Measurements from ENCODE around the gene PDIA6. TPM values are rescaled to one million over a fixed set of nuclear protein-coding genes. Genes with fewer than 3 reads are reported as not detected.

The PDIA6 gene
- total RNA-seq, 4 donors from 2014 or later: 86.9 to 146 (median 114) TPM

- ATAC-seq (ENCODE audit: low FRiP score) (no peak), DNase-seq (ENCODE audit: low spot score) (no peak)
- TF ChIP-seq CTCF (IDR thresholded peaks at IDR 0.05): no peak
Observed at GRCh38 chr2:10779776-10780490, 32.7 kb downstream of the PDIA6 start.

- no peak for TF ChIP-seq CTCF (IDR thresholded peaks at IDR 0.05)
- no peak for DNase-seq (ENCODE audit: low spot score)
- no peak for ATAC-seq (ENCODE audit: low FRiP score)
Observed at GRCh38 chr2:10778724-10779115, 33.9 kb downstream of the PDIA6 start.

- DNase-seq (ENCODE audit: low spot score): peak; percentile 8
- no peak for ATAC-seq (ENCODE audit: low FRiP score)
- no peak for TF ChIP-seq CTCF (IDR thresholded peaks at IDR 0.05)
Observed at GRCh38 chr2:10777842-10778723, 34.5 kb downstream of the PDIA6 start.

GRCh38 chr2:10777111-10777841, 35.3 kb downstream of the PDIA6 start:
- ATAC-seq (ENCODE audit: low FRiP score): no peak
- no peak for TF ChIP-seq CTCF (IDR thresholded peaks at IDR 0.05)
- DNase-seq (ENCODE audit: low spot score): peak; percentile 12

- no peak for DNase-seq (ENCODE audit: low spot score)
- ATAC-seq (ENCODE audit: low FRiP score): no peak
- TF ChIP-seq CTCF (IDR thresholded peaks at IDR 0.05): no peak
Observed at GRCh38 chr2:10776231-10776977, 36.2 kb downstream of the PDIA6 start.

GRCh38 chr2:10775831-10776230, 36.8 kb downstream of the PDIA6 start:
- no peak for TF ChIP-seq CTCF (IDR thresholded peaks at IDR 0.05)
- ATAC-seq (ENCODE audit: low FRiP score) (no peak), DNase-seq (ENCODE audit: low spot score) (no peak)
